Smooth muscle cell (in vitro differentiated cells): ENCODE measurements around the gene PCBD2. TPM values are rescaled to one million over a fixed set of nuclear protein-coding genes. Genes with fewer than 3 reads are reported as not detected.
"Not testable (repeated sequence)": the region's sequence is repeated elsewhere in the genome, so short reads cannot be mapped to it uniquely, and the experiment has no call there.

Source experiments
- DNase-seq: peaks from one replicate; lab custom pipeline; 2025; ENCODE audit not compliant: unreplicated experiment; lab: John Stamatoyannopoulos, UW
- H2AFZ ChIP-seq: fragments of 200-600 bp; sonication (generic); 2 replicates; pipeline ENCODE4 v1.6.0; 2016; ENCODE audit warnings: antibody characterized with exemption, low read depth, mild to moderate bottlenecking
- H3F3A ChIP-seq: fragments of 200-600 bp; sonication (generic); 2 replicates; pipeline ENCODE4 v1.6.0; 2017; ENCODE audit warnings: antibody characterized with exemption, low read depth
- H3K27ac ChIP-seq: fragments of 200-600 bp; sonication (generic); 2 replicates; pipeline ENCODE4 v1.5.1; 2016; ENCODE audit warnings: low read depth, mild to moderate bottlenecking
- H3K27me3 ChIP-seq: fragments of 200-600 bp; sonication (generic); 2 replicates; pipeline ENCODE4 v1.6.1; 2016; ENCODE audit warnings: low read depth, mild to moderate bottlenecking
- H3K36me3 ChIP-seq: fragments of 200-600 bp; sonication (generic); 2 replicates; pipeline ENCODE4 v1.5.1; 2016; ENCODE audit warnings: low read depth
- H3K4me1 ChIP-seq: fragments of 200-600 bp; sonication (generic); 2 replicates; pipeline ENCODE4 v1.5.1; 2016; ENCODE audit warnings: low read depth
- H3K4me2 ChIP-seq: fragments of 200-600 bp; sonication (generic); 2 replicates; pipeline ENCODE4 v1.6.0; 2016; ENCODE audit warnings: mild to moderate bottlenecking
- H3K4me3 ChIP-seq: fragments of 200-600 bp; sonication (generic); 2 replicates; pipeline ENCODE4 v1.5.1; 2016; ENCODE audit warnings: mild to moderate bottlenecking
- H3K79me2 ChIP-seq: fragments of 200-600 bp; sonication (generic); 2 replicates; pipeline ENCODE4 v1.6.0; 2016; ENCODE audit warnings: low read depth, mild to moderate bottlenecking
- H3K9ac ChIP-seq: fragments of 200-600 bp; sonication (generic); 2 replicates; pipeline ENCODE4 v1.6.0; 2016; ENCODE audit warnings: low read depth
- H3K9me3 ChIP-seq: fragments of 200-600 bp; sonication (generic); replicated peaks from 2 replicates; pipeline ENCODE4 v1.5.1; 2016; ENCODE audit warnings: low read depth
- H4K20me1 ChIP-seq: fragments of 200-600 bp; sonication (generic); 2 replicates; pipeline ENCODE4 v1.6.0; 2016; ENCODE audit warnings: low read depth
- CTCF ChIP-seq: fragments of 200-600 bp; sonication (generic); IDR thresholded peaks from 2 replicates; pipeline ENCODE4 v1.5.1; 2017; ENCODE audit warnings: borderline replicate concordance, mild to moderate bottlenecking, antibody characterized with exemption; ENCODE audit not compliant: insufficient read depth, poor library complexity, severe bottlenecking
- WGBS: methylation state at CpG from one replicate; pipeline ENCODE4 v1.1.7; 2016; ENCODE audit warnings: low lambda C conversion rate; 5-methylcytosine and 5-hydroxymethylcytosine counted together
- polyA plus RNA-seq: library from polyadenylated mRNA; unstranded; fragments of >200 nt; fragmentation: Nextera tagmentation; extraction: Ambion mirVana; gene quantifications from 2 replicates; pipeline ENCODE4 v1.2.1, GENCODE V29; 2016
- total RNA-seq: library from RNA; depleted of rRNA; stranded (reverse); fragments of >200 nt; gene quantifications from 2 replicates; pipeline ENCODE4 v1.2.3, GENCODE V29; 2014

Gene PCBD2
- total and polyA plus RNA-seq, 2 experiments from 2014 or later, result 2.4 to 3.3 TPM

DNA sequence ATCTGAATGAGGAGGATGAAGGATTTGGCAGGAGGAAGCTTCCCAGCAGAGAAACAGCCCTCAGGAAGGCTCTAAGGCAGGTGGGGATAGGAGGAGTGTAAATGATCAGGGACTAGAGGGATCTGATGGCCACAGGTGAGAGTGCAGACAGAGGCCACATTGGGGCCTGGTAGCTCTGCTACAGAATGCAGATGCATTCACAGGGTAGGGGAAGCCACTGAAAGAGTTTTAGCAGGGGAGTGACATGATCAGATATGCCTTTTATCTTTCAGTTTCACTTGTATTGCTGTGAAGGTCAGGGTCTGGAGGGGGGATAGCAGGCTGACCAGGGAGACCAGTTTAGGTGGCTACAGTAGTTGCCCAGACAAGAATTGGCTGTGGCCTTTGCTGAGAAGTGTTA, 27.8 kb upstream of the PCBD2 start:
- Histone ChIP-seq H4K20me1 (peaks cover 24% of the 10 kb centered on the region), H3K27ac (no peak overlapping the region), H3K79me2 (peaks cover 52% of the 10 kb centered on the region), H3K4me3 (no peak overlapping the region), H3K9me3 (no peaks in the 10 kb centered on the region), H3K36me3 (no peaks in the 10 kb centered on the region), H3K9ac (no peak overlapping the region), H3K4me1 (peaks cover 4% of the 10 kb centered on the region), H3K4me2 (no peak overlapping the region), H2AFZ (no peak overlapping the region), H3F3A (peaks cover 14% of the 10 kb centered on the region), H3K27me3 (no peaks in the 10 kb centered on the region)
- TF ChIP-seq CTCF, result no peak
- no peak for DNase-seq

GRCh38 chr5:134878403-134878802, 26.5 kb upstream of the PCBD2 start:
- peaks cover 14% of the 10 kb centered on the region for H3F3A ChIP-seq
- WGBS, result 92% methylated on average over 3 of the region's 3 CpGs
- no peak for TF ChIP-seq CTCF
- no peaks in the 10 kb centered on the region for H3K27me3 ChIP-seq
- H3K4me1 ChIP-seq, result peaks cover 4% of the 10 kb centered on the region
- H3K27ac ChIP-seq, result no peak overlapping the region
- no peaks in the 10 kb centered on the region for H3K9me3 ChIP-seq
- H4K20me1 ChIP-seq, result peaks cover 31% of the 10 kb centered on the region
- no peak overlapping the region for H3K4me2 ChIP-seq
- H3K79me2 ChIP-seq, result peaks cover 60% of the 10 kb centered on the region
- no peak overlapping the region for H2AFZ ChIP-seq
- no peaks in the 10 kb centered on the region for H3K36me3 ChIP-seq
- H3K9ac ChIP-seq, result no peak overlapping the region
- no peak for DNase-seq
- H3K4me3 ChIP-seq, result no peak overlapping the region

DNA sequence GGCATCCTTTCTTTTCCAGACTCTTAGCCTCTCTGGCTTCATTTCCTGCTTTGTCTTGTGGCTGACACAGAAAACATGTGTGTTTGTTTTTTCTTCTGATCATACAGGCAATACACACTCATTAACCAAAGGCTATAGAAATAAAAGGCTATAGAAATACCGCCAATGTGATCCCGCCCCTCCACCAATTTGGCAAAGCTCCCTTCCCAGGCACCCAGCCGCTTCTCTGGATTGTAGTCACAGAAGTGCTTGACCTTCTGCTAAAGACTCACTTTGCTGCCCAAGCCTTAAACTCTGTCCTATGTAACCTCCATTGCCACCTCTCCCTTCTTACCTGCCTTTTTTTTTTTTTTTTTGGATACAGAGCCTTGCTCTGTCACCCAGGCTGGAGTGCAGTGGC, 25.5 kb upstream of the PCBD2 start:
- TF ChIP-seq CTCF, result no peak
- DNase-seq, result no peak
- Histone ChIP-seq H4K20me1 (peaks cover 35% of the 10 kb centered on the region), H3K27me3 (no peaks in the 10 kb centered on the region), H3K4me2 (no peak overlapping the region), H3K4me1 (no peaks in the 10 kb centered on the region), H3F3A (peaks cover 14% of the 10 kb centered on the region), H3K4me3 (no peak overlapping the region), H3K79me2 (peaks cover 70% of the 10 kb centered on the region), H3K9me3 (no peaks in the 10 kb centered on the region), H2AFZ (no peak overlapping the region), H3K9ac (no peak overlapping the region), H3K36me3 (no peaks in the 10 kb centered on the region), H3K27ac (no peak overlapping the region)
- WGBS, result 97% methylated on average over 3 of the region's 3 CpGs

- not testable (repeated sequence) for H3K36me3 ChIP-seq, H3K27ac ChIP-seq, H3K4me2 ChIP-seq, H3K4me3 ChIP-seq, H3K27me3 ChIP-seq, H3F3A ChIP-seq, H3K9me3 ChIP-seq, H2AFZ ChIP-seq, H3K4me1 ChIP-seq, H3K9ac ChIP-seq, DNase-seq
- WGBS, result 81% methylated on average over 2 of the region's 3 CpGs
- H4K20me1 ChIP-seq, result peaks cover 50% of the 10 kb centered on the region
- H3K79me2 ChIP-seq, result peaks cover 80% of the 10 kb centered on the region
Observed at GRCh38 chr5:134880937-134881336, 24.0 kb upstream of the PCBD2 start.

DNA sequence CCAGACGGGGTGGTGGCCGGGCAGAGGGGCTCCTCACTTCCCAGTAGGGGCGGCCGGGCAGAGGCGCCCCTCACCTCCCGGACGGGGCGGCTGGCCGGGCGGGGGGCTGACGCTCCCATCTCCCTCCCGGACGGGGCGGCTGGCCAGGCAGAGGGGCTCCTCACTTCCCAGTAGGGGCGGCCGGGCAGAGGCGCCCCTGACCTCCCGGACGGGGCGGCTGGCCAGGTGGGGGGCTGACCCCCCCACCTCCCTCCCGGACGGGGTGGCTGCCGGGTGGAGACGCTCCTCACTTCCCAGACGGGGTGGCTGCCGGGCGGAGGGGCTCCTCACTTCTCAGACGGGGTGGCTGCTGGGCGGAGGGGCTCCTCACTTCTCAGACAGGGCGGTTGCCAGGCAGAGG, 23.2 kb upstream of the PCBD2 start:
- H3K9ac ChIP-seq, H3K9me3 ChIP-seq, H3K4me3 ChIP-seq, H2AFZ ChIP-seq, DNase-seq, H3K4me1 ChIP-seq, H3K27me3 ChIP-seq, H3K27ac ChIP-seq, H3K36me3 ChIP-seq, H3K4me2 ChIP-seq, H3F3A ChIP-seq: not testable (repeated sequence)
- no CpG with 5 or more reads among the region's 30 CpGs for WGBS
- Histone ChIP-seq H3K79me2 (peaks cover 80% of the 10 kb centered on the region), H4K20me1 (peaks cover 57% of the 10 kb centered on the region)
